EH (cell line): ENCODE data around the gene RPL29.
"Not testable (repeated sequence)": the region's sequence is repeated elsewhere in the genome, so short reads cannot be mapped to it uniquely, and the experiment has no call there.

Experiments used
- DNase-seq: peaks from one replicate; pipeline ENCODE4 v3.0.0-alpha.2; 2015; ENCODE audit warnings: low read depth

Gene RPL29

DNA sequence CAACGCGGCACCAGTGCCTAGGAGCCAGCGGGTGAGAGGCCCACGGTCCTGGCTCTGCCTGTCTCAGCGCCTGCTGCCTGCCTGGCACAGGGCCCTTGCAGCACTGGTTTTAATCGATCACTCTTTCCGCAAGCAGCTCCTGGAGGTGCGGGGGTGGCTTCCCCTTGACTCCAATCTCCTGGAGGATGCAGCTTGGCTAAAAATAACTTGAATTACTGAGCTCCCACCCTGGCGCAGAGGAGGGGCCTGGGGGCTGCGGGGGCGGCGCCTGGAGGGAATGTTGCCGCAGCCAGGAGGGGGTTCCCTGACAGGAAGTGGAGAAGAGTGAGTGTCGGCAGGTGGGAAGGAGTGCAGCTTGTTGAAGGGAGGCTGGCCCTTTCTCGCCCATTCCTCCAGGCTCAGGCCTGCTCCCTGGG, 9.9 kb upstream of the RPL29 start:
- peak; percentile 66 for DNase-seq

DNA sequence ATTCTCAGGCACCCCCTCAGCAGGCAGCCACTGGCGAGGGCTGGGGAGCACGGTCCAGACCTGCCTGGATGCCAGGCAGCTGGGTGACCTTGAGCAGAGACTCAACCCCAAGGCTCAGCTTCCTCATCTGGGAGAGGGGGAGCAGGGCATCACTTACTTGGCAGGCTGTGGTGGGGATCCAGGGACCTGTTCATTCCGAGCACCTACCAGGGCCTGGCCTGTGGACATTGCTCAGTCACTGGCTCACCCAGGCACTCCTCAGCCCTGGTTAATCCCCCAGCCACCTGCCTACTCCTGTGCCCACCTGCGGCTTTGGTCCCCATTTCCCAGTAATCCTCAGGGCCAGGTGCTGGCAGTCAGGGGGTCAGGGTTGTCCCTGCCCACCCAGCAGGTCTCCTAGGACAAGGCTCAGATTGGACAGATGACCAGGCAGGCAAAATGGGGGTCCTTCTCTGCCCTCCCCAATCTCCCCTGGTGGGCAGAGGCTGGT, 9.3 kb upstream of the RPL29 start:
- no peak for DNase-seq

DNA sequence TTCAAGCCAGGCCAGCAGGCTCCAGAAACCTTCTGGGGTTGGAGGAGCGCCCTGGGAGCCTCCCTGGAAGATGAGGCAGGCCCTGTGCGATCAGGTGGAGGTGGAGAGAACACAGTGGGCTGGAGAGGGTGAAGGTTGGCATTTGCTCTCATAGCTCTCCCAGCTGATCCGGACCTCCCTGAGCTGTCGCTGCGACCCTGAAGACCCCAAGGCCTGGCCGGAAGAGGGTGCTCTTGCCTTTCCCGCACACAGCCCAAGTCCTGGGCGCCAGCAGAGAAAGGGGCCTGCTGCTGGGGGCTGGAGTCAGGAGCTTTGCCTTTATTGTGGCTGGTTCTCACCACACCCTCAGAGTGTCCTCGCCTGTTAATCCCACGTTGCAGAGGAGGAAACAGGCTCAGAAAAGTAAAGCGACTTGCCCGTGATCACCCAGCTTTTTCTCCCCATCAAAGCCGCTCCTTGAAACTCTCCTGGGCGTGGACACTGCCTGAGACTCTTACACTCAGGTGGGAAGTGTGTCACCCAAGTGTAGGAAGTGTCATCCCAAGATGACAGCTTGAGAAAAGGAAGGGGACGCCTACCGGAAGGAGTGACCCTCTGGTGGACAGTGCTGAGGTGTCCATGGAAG, 8.6 kb upstream of the RPL29 start:
- peak; percentile 70 for DNase-seq

DNA sequence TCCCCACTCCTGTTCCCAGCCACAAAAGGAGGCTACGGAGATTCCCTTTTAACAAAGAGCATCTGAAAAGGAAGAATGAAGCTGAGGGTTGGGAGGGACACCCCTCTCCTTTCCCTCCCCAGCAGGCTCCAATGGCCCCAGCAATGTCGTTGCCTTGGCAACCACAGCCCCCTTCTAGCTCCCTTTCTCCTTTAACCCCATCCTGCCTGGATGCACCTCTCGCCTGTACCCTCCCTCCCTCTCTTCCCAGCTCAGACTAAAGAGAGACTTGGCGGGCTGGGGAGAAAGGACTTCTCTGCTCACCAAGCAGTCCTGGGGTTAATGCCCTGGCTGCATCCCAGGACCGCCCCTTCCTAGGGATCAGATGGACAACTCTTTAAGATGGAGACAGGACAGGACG, 7.1 kb upstream of the RPL29 start:
- no peak for DNase-seq

DNA sequence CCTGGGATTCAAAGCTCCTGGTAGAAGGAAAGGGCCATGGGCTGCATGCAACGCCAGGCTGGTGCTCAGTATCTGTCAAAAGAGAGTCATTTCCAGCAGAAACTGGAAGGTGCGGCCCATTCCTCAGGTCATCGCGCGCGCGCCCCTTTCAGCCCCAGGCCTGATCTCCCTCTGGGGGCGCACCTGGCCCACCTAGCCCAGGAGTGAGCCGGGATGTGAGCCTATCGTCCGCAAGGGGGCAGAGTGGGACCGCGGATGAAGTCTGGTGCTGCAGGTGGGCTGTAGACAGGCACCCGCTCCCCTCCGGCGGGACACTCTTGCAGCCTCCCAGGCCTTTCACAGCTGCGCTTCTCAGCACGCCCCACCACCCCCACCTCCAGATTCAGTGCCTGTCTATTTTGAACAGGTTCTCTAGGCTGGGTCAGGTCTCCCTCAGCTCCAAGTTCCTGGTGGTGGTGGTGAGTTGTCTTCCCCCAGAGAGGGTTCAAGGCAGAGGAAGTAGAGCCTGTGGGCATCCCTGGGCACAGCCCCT, 5.8 kb upstream of the RPL29 start:
- peak; percentile 69 for DNase-seq

DNA sequence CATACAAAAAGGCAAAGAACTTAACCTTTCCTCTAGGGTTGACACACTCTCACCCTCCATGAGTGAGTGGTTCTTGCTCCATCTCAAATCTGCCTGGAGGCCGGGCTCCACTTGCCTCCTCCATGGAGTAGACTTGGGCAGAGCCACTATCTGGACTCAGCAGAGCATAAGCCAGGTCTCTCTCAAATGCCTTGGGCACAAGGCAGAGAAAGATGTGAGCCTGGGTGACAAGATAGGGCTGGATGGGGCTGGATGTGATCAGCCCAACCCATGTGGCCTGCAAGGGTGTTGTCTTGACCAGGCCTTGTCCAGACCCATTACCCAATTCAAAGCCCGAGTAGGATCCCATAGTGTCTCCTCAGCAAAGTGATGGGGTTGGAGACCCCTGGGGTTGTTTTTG, 4.2 kb upstream of the RPL29 start:
- no peak for DNase-seq

DNA sequence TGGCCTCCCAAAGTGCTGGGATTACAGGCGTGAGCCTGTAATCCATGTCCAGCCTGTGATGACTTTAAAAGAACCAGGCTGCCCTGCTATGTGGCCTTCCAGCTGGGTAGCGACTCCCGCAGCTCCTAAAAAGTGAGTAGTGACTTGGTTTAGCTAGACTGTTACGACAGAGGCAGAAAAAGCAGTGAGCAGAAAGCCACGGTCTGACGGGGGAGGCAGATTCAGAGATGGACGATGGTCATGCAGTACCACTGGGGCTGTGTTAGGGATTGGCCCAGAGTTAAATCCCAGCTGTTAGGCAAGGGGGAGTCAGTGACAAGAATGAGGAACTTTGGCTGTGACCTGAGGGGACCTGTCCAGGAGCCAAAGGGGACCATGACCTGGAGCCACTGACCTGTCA, 3.1 kb upstream of the RPL29 start:
- DNase-seq: no peak

DNA sequence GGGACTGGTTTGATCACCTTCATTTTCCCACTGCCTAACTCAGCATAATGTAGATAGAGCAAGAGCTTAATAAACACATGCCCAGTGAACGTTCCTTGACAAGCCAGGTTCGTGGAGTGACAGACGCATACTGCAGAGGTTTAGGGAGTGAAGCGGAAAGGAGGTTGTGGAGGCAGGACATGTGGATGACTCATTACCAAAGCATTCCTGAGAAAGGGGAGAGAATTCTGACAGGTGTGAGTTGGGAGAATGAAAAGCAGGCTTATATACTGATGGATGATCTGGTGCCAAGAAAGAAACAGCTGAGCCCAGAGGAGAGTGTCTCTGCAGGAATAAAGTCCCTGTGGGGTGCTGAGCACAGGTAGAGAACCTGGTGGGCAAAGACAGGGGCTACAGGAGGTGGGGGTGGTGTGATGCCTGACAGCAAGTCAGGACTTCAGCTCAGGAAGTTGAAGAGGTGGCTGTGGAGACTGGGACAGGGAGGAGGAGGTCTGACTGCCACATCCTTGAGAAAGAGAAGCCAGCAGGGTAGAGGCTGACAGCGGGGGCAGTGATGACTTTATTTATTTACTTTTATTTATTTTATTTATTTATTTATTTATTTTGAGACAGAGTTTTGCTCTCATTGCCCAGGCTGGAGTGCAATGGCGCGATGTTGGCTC, 2.4 kb upstream of the RPL29 start:
- DNase-seq: no peak

DNA sequence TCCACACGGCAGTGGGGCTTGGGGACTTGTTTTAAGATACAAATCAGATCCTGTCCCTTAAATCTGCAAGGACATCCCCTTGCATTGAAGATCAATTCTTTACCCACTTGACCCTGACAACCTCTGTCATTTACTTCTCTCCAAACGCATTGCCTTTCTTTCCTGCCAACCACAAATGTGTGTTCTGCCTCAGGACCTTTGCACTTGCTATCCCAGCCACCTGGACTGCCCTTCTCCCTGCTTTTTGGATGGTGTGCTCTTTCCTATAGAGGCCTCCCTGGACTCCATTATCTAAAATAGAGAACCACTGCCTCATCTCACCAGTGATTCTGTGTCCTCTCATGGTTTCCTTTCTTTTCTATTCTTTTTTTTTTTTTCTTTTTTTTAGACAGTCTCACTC, 1.5 kb upstream of the RPL29 start:
- DNase-seq: no peak

DNA sequence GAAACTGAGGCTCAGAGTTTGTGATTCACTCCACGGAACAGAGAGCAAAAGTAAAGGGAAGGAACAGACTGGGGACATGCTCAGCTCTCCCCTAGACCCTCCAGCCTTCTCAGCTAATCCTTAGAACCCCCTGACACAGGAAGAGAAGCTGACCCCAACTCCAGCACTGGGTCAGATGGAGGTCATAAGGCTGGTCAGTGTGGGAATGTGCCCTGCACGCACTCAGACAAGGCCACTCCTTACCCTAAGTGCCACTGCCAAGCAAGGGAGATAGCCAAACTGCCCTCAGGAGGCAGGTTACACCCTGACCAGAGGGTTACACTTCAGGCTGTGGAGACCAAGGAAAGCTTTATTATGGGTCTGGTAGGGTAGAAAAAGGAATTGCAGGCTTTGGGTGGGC, 1.2 kb downstream of the RPL29 start:
- DNase-seq: no peak

DNA sequence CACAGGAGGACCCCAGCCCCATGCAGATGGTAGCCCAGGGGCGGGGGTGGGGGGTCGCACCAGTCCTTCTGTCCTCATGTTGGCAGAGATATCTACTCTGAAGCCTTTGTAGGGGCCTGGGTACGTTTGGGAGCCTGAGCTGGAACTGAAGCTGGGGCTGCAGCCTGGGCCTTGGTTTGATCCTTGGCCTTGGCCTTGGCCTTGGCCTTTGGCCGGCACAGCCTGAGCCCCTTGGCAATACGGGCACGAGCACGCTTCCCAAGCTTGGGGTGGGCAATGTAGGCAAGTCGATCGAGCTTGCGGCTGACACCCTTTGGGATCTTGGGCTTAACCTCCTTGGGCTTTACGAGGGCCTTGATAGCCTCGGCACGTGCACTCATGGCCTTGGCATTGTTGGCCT, 2.0 kb downstream of the RPL29 start:
- not testable (repeated sequence) for DNase-seq

DNA sequence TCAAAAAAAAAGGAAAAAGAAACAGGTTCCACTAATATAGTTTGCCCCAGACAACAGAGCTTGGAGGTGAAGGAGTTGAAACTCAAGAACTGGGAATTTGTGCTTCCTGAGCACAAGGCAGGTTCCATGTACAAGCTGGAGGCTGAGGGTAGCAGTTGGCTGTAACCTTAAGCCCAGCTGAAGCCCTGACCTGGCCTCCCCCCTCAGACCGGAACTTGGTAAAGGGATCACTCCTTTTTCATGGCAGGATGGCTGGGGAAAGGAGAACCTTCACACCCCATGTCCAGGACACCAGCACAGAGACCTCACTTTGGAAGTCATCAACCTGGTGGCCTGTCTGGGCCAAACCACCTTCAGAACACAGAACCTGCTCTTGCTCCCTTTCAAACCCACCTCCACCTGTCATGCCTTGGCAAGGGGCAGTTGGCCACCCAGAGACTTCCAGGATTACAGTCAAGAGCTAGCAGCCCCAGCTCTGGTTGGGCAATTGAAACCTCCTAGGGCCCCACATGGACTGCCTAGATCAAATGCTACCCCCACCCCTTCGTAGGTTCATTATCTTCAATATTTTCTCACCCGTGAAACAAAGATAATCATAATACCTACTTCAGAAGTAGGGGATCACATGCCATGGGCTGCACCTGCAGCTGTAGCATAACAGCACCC, 3.5 kb downstream of the RPL29 start:
- no peak for DNase-seq

DNA sequence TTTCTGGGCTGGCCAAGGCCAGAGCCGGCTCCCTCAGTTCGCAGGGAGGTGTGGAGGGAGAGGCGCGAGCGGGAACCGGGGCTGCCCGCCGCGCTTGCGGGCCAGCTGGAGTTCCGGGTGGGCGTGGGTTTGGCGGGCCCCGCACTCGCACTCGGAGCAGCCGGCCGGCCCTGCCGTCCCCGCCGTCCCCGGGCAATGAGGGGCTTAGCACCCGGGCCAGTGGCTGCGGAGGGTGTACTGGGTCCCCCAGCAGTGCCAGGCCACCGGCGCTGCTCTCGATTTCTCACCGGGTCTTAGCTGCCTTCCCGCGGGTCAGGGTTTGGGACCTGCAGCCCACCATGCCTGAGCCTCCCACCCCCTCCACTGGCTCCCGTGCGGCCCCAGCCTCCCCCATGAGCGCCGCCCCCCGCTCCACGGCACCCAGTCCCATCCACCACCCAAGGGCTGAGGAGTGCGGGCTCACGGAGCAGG, 5.2 kb downstream of the RPL29 start:
- DNase-seq: not testable (repeated sequence)

DNA sequence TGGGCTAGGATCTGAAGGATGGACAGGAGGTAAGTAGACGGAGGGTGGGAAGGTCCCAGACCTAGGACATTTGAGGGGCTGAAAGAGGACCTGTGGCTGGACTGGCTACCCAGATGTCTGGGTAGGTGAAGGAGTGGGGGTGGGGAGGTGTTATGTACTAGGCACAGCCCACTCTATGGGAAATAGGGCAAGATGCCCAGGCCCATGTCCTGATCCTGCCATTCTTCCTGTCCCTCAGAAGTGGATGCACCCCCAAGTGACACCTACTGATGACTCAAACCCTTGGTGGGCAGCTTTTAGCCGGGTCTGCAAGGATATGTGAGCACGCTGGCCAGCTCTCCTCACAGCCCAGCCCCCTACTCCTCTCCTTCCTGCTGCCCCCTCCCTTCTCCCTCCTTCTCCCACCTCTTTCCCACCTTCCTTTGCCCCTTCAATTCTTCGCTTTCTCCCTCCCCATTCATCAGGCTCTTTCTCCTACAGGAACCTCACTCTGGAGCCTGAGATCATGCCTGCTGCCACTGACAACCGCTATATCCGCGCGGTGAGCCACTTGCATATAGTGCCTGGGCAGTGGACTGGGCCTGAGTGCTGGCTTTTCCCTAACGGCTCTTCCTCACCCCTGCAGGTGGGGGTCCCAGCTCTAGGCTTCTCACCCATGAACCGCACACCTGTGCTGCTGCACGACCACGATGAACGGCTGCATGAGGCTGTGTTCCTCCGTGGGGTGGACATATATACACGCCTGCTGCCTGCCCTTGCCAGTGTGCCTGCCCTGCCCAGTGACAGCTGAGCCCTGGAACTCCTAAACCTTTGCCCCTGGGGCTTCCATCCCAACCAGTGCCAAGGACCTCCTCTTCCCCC, 7.2 kb downstream of the RPL29 start:
- DNase-seq: no peak

DNA sequence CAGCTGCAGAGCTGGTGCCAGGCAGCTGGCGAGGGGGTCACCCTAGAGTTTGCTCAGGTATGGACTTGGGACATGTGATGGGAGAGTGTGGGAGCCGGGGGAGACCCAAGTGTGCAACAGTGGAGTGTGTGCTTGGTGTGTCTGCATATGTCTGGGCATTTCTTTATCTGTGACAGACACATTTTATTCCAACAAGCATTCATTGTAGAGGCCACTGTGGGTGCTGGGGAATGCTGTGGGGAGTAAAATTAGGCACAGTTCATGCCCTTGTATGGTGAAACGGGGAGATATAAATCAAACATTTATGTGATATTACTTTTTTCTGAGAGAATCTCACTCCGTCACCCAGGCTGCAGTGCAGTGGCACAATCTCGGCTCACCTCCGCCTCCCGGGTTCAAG, 8.1 kb downstream of the RPL29 start:
- no peak for DNase-seq

DNA sequence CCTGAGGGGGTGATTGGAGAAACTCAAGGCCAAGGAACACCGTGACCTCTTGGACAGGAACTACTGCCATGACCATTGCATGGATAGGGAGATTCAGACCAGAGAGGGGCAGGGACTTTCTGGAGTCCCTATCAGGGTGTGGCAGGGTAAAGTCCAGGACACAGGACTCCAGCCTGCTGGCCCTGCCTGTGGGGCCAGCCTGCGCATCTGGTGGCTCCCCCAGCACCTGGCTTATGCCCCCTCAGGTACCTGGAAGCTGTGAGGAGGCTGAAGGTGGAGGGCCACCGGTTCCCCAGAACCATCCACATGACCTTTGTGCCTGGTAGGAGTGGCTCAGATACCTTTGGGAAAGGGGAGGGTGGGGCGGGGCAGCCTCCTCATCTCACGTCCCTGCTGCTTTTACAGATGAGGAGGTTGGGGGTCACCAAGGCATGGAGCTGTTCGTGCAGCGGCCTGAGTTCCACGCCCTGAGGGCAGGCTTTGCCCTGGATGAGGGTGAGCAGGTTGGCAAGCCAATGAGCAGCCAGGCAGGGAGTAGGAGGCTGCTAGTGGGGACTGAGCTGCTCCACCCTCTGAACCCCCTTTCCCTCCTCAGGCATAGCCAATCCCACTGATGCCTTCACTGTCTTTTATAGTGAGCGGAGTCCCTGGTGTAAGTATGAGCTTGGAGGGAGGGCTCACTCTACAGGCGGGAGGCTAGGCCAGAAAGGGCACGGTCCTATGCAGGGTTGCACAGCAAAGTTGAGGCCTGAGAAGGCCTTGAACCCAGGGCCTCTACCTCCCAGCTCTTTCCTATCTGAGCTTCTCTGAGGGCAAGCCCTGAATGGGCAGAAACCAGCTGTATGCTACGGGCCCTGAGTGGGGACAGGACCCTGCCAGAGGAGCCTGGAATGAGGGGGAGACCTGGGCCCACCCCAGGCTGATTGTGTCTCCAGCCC, 9.4 kb downstream of the RPL29 start:
- DNase-seq: no peak

DNA sequence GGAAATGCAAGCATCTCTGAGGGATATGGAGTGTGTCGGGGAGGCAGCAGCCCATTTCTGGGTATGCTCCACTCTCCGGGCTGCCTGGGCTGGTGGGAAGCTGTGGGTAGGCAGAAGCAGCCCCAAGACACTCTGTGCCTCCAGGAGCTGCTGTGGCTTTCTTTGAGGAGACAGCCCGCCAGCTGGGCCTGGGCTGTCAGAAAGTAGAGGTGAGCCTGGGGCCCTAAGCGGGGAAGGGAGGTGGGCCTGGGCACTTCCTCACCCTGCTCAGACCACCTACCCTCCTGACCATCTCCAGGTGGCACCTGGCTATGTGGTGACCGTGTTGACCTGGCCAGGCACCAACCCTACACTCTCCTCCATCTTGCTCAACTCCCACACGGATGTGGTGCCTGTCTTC, 10.6 kb downstream of the RPL29 start:
- DNase-seq: no peak

DNA sequence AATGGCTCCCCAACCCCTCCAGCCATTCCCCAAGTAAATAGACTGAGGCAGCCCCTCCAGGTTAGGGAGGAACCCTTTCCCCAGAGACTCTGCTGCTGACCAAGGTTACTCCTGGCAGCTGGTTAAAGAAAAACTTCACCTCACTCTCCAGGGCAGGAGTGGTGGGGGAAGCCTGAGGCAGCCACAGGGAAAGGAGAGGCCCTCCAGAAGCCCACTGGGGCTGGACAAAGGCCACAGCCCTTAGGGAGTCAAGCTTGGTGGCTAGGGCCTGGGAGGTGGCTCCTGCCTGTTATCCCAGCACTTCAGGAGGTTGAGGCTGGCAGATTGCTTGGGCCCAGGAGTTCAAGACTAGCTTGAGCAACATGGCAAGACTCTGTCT, 11.4 kb downstream of the RPL29 start:
- no peak for DNase-seq

DNA sequence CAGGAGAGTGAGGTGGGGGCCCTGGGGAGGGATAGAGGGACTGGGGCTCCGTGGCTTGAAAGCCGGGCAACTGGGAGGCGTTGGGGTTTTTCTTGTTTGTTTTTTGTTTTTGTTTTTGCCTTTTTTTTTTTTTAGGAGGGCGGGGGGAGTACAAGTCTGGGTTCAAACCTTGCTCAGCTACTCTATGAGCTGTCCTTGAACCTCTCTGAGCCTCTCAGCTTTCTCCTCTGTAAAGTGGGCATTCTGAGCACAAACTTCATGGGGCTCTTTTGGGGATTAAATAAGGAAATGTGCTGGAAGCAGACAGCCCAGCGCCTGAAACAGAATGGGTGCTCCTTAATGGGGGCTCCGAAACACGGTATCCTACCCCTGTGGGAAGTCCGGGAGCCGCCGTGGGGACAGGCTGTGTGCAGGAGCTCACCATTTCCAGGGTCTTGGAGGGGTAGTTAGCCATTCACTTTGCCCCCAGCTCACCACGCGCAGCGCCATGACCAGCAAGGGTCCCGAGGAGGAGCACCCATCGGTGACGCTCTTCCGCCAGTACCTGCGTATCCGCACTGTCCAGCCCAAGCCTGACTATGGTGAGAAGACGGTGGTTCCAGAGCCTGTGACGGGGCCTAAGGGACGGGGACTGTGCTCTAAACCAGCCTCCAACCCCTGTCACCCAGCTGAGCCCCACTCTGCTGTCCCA, 12.0 kb downstream of the RPL29 start:
- no peak for DNase-seq

DNA sequence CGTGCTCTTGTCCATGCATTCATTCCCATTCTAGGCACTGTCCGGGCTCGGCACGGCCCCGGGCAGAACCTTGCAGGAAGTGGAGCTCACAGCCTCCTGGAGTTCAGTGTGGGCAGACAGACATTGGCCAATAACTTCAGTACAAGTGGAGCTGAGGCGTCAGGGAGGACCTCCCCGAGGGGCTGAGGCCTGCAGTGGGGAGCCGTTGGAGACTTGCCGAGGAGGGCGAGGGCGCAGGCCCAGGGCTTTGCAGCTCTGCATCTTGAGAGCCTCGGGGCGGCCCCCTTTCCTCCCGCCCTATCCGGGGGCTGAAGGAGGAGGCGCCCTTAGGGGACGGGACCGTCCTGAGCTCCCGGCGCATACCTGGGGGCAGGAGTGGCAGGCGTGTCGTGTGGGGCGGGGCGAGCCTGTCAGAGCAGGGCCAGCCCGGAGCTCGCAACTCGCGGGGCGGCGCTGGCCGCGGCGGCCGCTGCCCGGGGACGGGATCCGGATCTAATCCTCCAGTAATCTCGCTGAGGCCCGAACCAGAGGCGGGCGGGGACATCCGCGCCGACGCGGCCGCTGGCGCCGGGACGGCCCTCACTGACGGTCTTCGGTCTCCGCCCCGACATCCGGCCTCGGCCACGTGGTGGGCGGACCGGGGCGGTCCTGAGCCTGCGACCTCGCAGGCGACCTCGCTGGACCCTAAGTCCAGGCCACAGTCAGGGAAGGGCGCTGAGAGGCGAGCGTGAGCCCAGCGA, 12.7 kb downstream of the RPL29 start, which contains the start of gene ACY1:
Gene ACY1, plus strand, starts transcription at position 698 of the 740 bp plus-strand sequence. CDS start 530 bp downstream, outside the sequence.
- peak; percentile 89 for DNase-seq
